ENCODE data around the gene MBD3L5.
"Not testable (repeated sequence)": the region's sequence is repeated elsewhere in the genome, so short reads cannot be mapped to it uniquely, and the experiment has no call there.

MBD3L5 gene

GRCh38 chr19:7052896-7053295 is 22.5 kb downstream of the MBD3L5 start:
- not testable (repeated sequence) for DNase-seq (ENCODE audit: low spot score)

- DNase-seq (ENCODE audit: low spot score): not testable (repeated sequence)
These were observed 24.4 kb downstream of the MBD3L5 start for GRCh38 chr19:7054635-7055368.

- not testable (repeated sequence) for DNase-seq (ENCODE audit: low spot score)
These were observed 25.3 kb downstream of the MBD3L5 start for GRCh38 chr19:7055679-7056078.

GRCh38 chr19:7056371-7056770 is 26.0 kb downstream of the MBD3L5 start:
- DNase-seq (ENCODE audit: low spot score): not testable (repeated sequence)

- DNase-seq (ENCODE audit: low spot score): not testable (repeated sequence)
These were observed 28.2 kb downstream of the MBD3L5 start, which contains the start of gene MBD3L3 for GRCh38 chr19:7058576-7058975. TSS of gene MBD3L3 (minus strand) at chr19:7058676. CDS start at chr19:7058605, 71 bp downstream.

GRCh38 chr19:7059977-7060376 is 29.6 kb downstream of the MBD3L5 start:
- not testable (repeated sequence) for DNase-seq (ENCODE audit: low spot score)

- no peak for DNase-seq (ENCODE audit: low spot score)
These were observed 33.0 kb downstream of the MBD3L5 start for GRCh38 chr19:7063339-7063738.

GRCh38 chr19:7063764-7064418 is 33.5 kb downstream of the MBD3L5 start:
- DNase-seq (ENCODE audit: low spot score): no peak

- DNase-seq (ENCODE audit: low spot score): peak; percentile 42
These were observed 36.7 kb downstream of the MBD3L5 start for GRCh38 chr19:7067122-7067521.

GRCh38 chr19:7067716-7068115 is 37.3 kb downstream of the MBD3L5 start:
- DNase-seq (ENCODE audit: low spot score): no peak

GRCh38 chr19:7068599-7068998 is 38.2 kb downstream of the MBD3L5 start:
- no peak for DNase-seq (ENCODE audit: low spot score)

GRCh38 chr19:7069042-7069903 is 38.9 kb downstream of the MBD3L5 start, which contains the start of gene ZNF557:
TSS of gene ZNF557 (plus strand) at chr19:7069703. CDS start at chr19:7075075, 5,372 bp downstream.
- peak; percentile 99 for DNase-seq (ENCODE audit: low spot score)

- no peak for DNase-seq (ENCODE audit: low spot score)
These were observed 39.5 kb downstream of the MBD3L5 start for GRCh38 chr19:7069904-7070226.

- no peak for DNase-seq (ENCODE audit: low spot score)
These were observed 42.2 kb downstream of the MBD3L5 start for GRCh38 chr19:7072541-7072940.

GRCh38 chr19:7074705-7075282 is 44.4 kb downstream of the MBD3L5 start:
- DNase-seq (ENCODE audit: low spot score): no peak

GRCh38 chr19:7076151-7076550 is 45.8 kb downstream of the MBD3L5 start:
- DNase-seq (ENCODE audit: low spot score): no peak

- no peak for DNase-seq (ENCODE audit: low spot score)
These were observed 47.6 kb downstream of the MBD3L5 start for GRCh38 chr19:7078008-7078407.

All from NAMALWA (cell line).